Gastroesophageal sphincter (tissue), 4 donors: Measurements from ENCODE around the gene LSM8. TPM values are rescaled to one million over a fixed set of nuclear protein-coding genes. Genes with fewer than 3 reads are reported as not detected.

Experiments
- ATAC-seq: fragments of 150-250 bp; one replicate; pipeline ENCODE4 v1.9.1; 2016; ENCODE audit warnings: mild to moderate bottlenecking, moderate library complexity
- H3K27ac ChIP-seq, 4 donors: fragments of 200-600 bp; sonication (generic) in 3 of 4; 1 replicate in 3 of 4; 2 replicates in 1 of 4; pipeline ENCODE4 v1.5.1; 2016 to 2019
- H3K27me3 ChIP-seq: fragments of 200-600 bp; sonication (generic); one replicate; pipeline ENCODE4 v1.5.1; 2019
- H3K36me3 ChIP-seq, 2 donors: fragments of 200-600 bp; sonication (generic); one replicate each; pipeline ENCODE4 v1.5.1; 2019; ENCODE audit warnings: control low read depth in 1 of 2
- H3K4me1 ChIP-seq, 3 donors: fragments of 200-600 bp; sonication (generic); 1 replicate in 2 of 3; 2 replicates in 1 of 3; pipeline ENCODE4 v1.5.1; 2016 to 2019; ENCODE audit warnings: control low read depth in 2 of 3
- H3K4me3 ChIP-seq, 2 donors: fragments of 200-600 bp; sonication (generic); one replicate each; pipeline ENCODE4 v1.5.1; 2019; ENCODE audit warnings: mild to moderate bottlenecking in 1 of 2, moderate library complexity in 1 of 2
- H3K9me3 ChIP-seq, 3 donors: fragments of 200-600 bp; sonication (generic); one replicate each; pipeline ENCODE4 v1.5.1; 2017 to 2019; ENCODE audit warnings: control low read depth in 2 of 3
- CTCF ChIP-seq, 4 experiments: fragments of 200-600 bp in 2 of 4; fragments of 450-650 bp in 2 of 4; sonication (generic) in 1 of 4; IDR thresholded peaks; one replicate each; pipeline ENCODE4 v1.5.1; 2017 to 2019; ENCODE audit warnings: antibody characterized with exemption in 4 of 4, mild to moderate bottlenecking in 2 of 4, moderate library complexity in 2 of 4
- EP300 ChIP-seq: sonication (generic); formaldehyde crosslinking; IDR thresholded peaks from one replicate; pipeline ENCODE4 v1.6.1; 2017; ENCODE audit warnings: antibody characterized with exemption, mild to moderate bottlenecking
- POLR2A ChIP-seq, 2 donors: fragments of 450-650 bp; IDR thresholded peaks; one replicate each; pipeline ENCODE4 v1.6.1; 2017; ENCODE audit warnings: antibody characterized with exemption in 2 of 2, mild to moderate bottlenecking in 2 of 2, moderate library complexity in 1 of 2
- POLR2AphosphoS5 ChIP-seq: sonication (generic); formaldehyde crosslinking; IDR thresholded peaks from one replicate; pipeline ENCODE4 v1.6.1; 2017; ENCODE audit warnings: antibody characterized with exemption
- WGBS, 2 donors: methylation state at CpG; one replicate each; pipeline ENCODE4 v1.1.5; 2018; ENCODE audit warnings: low coverage in 1 of 2; 5-methylcytosine and 5-hydroxymethylcytosine counted together
- total RNA-seq, 4 donors: library from RNA; depleted of rRNA; stranded (reverse); fragments of >200 nt; gene quantifications; one replicate each; pipeline ENCODE4 v1.1.0, GENCODE V29; 2016

The LSM8 gene
- total RNA-seq, 4 donors from 2014 or later = 18.6 to 38.6 (median 28.9) TPM

GRCh38 chr7:118158766-118159165 is 25.2 kb upstream of the LSM8 start:
- Histone ChIP-seq H3K36me3 (no peaks in the 10 kb centered on the region), H3K27me3 (no peaks in the 10 kb centered on the region), H3K27ac (no peak overlapping the region), H3K9me3 (no peaks in the 10 kb centered on the region), H3K4me3 (no peak overlapping the region), H3K4me1 (no peaks in the 10 kb centered on the region)
- ATAC-seq = no peak
- no peak for TF ChIP-seq EP300
- TF ChIP-seq CTCF (IDR thresholded peaks at IDR 0.05) = no peak
- TF ChIP-seq POLR2A (IDR thresholded peaks at IDR 0.05) = no peak
- TF ChIP-seq POLR2AphosphoS5 = no peak

- WGBS, 2 donors = 66 to 81% methylated on average over 3 of the region's 4 CpGs
- ATAC-seq = no peak
- no peak overlapping the region for H3K27ac ChIP-seq
- no peaks in the 10 kb centered on the region for H3K27me3 ChIP-seq
- TF ChIP-seq POLR2AphosphoS5 = no peak
- no peak for TF ChIP-seq CTCF (IDR thresholded peaks at IDR 0.05)
- TF ChIP-seq POLR2A (IDR thresholded peaks at IDR 0.05) = no peak
- no peak for TF ChIP-seq EP300
- no peak overlapping the region for H3K4me3 ChIP-seq
- H3K9me3 ChIP-seq = no peaks in the 10 kb centered on the region
- H3K4me1 ChIP-seq = no peaks in the 10 kb centered on the region
- H3K36me3 ChIP-seq = no peaks in the 10 kb centered on the region
Measured at GRCh38 chr7:118169146-118169545, 14.8 kb upstream of the LSM8 start.

- 72 to 78% methylated on average over 2 of the region's 2 CpGs for WGBS, 2 donors
- Histone ChIP-seq H3K27me3 (no peaks in the 10 kb centered on the region), H3K27ac (no peak overlapping the region), H3K4me1 (no peaks in the 10 kb centered on the region), H3K9me3 (no peaks in the 10 kb centered on the region), H3K4me3 (no peak overlapping the region), H3K36me3 (no peaks in the 10 kb centered on the region)
- TF ChIP-seq POLR2A (IDR thresholded peaks at IDR 0.05) = no peak
- TF ChIP-seq EP300 = no peak
- no peak for TF ChIP-seq POLR2AphosphoS5
- no peak for TF ChIP-seq CTCF (IDR thresholded peaks at IDR 0.05)
- ATAC-seq = no peak
Measured at GRCh38 chr7:118175740-118176139, 8.2 kb upstream of the LSM8 start.

- Histone ChIP-seq H3K27me3 (no peaks in the 10 kb centered on the region), H3K4me3 (no peak overlapping the region), H3K27ac (no peak overlapping the region), H3K9me3 (no peaks in the 10 kb centered on the region), H3K4me1 (peaks cover 0 to 5% (median 4%) of the 10 kb centered on the region in 3 donors), H3K36me3 (no peaks in the 10 kb centered on the region)
- TF ChIP-seq EP300 = no peak
- TF ChIP-seq CTCF (IDR thresholded peaks at IDR 0.05) = no peak
- no peak for TF ChIP-seq POLR2AphosphoS5
- no peak for TF ChIP-seq POLR2A (IDR thresholded peaks at IDR 0.05)
- ATAC-seq = no peak
- WGBS, 2 donors = 92% methylated on average over 2 of the region's 2 CpGs; no CpG with 5 or more reads in 1 of the 2 donors
Measured at GRCh38 chr7:118179191-118179590, 4.8 kb upstream of the LSM8 start.

GRCh38 chr7:118182593-118183427 is 1.2 kb upstream of the LSM8 start:
- H3K36me3 ChIP-seq = peaks cover 0 to 3% of the 10 kb centered on the region in 2 donors
- TF ChIP-seq POLR2A (IDR thresholded peaks at IDR 0.05) (no peak), EP300 (no peak), CTCF (IDR thresholded peaks at IDR 0.05) (no peak), POLR2AphosphoS5 (no peak)
- H3K4me1 ChIP-seq = peaks cover 10 to 36% (median 14%) of the 10 kb centered on the region in 3 donors
- no peak for ATAC-seq
- whole genome bisulfite sequencing, 2 donors = 62 to 77% methylated on average over 11 to 13 of the region's 13 CpGs
- no peaks in the 10 kb centered on the region for H3K27me3 ChIP-seq
- peak overlapping the region; percentile 72 to 79 for H3K4me3 ChIP-seq
- H3K9me3 ChIP-seq = no peaks in the 10 kb centered on the region
- peak overlapping the region; percentile 83 to 94 (median 93) for H3K27ac ChIP-seq
